ENCODE results near the gene MYH14.

GRCh38 chr19:50280074-50280473 lies 76.7 kb downstream of the MYH14 start:
- TF ChIP-seq, protein P1, sequence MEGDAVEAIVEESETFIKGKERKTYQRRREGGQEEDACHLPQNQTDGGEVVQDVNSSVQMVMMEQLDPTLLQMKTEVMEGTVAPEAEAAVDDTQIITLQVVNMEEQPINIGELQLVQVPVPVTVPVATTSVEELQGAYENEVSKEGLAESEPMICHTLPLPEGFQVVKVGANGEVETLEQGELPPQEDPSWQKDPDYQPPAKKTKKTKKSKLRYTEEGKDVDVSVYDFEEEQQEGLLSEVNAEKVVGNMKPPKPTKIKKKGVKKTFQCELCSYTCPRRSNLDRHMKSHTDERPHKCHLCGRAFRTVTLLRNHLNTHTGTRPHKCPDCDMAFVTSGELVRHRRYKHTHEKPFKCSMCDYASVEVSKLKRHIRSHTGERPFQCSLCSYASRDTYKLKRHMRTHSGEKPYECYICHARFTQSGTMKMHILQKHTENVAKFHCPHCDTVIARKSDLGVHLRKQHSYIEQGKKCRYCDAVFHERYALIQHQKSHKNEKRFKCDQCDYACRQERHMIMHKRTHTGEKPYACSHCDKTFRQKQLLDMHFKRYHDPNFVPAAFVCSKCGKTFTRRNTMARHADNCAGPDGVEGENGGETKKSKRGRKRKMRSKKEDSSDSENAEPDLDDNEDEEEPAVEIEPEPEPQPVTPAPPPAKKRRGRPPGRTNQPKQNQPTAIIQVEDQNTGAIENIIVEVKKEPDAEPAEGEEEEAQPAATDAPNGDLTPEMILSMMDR (conservative IDR thresholded peaks at IDR 0.05), result no peak
- no peak for TF ChIP-seq ZFX (IDR thresholded peaks at IDR 0.05)
